ENCODE measurements around the gene QRICH1.

QRICH1 gene

GRCh38 chr3:48997714-48998637 lies 95.9 kb downstream of the QRICH1 start:
- DNase-seq (ENCODE audit: low read depth in 2 of 2) = no peak

- DNase-seq (ENCODE audit: low read depth in 2 of 2) = no peak
Observed at GRCh38 chr3:48997102-48997635, 96.7 kb downstream of the QRICH1 start.

GRCh38 chr3:48996640-48997039 lies 97.2 kb downstream of the QRICH1 start:
- no peak for DNase-seq (ENCODE audit: low read depth in 2 of 2)

- DNase-seq (ENCODE audit: low read depth in 2 of 2) = no peak
Observed at GRCh38 chr3:48993834-48994233, 100.0 kb downstream of the QRICH1 start.

GRCh38 chr3:48991851-48992545 lies 101.9 kb downstream of the QRICH1 start:
- DNase-seq (ENCODE audit: low read depth in 2 of 2) = no peak

GRCh38 chr3:48990636-48991469 lies 103.0 kb downstream of the QRICH1 start:
- DNase-seq (ENCODE audit: low read depth in 2 of 2) = peak in 1 of 2 donors; percentile 21

GRCh38 chr3:48989796-48990635 lies 103.9 kb downstream of the QRICH1 start, which contains the start of gene P4HTM:
Gene P4HTM, plus strand, starts transcription at chr3:48990241. Its CDS starts 16 bp downstream, at chr3:48990257.
- DNase-seq (ENCODE audit: low read depth in 2 of 2) = peak; percentile 79 to 83

- DNase-seq (ENCODE audit: low read depth in 2 of 2) = no peak
Observed at GRCh38 chr3:48989126-48989795, 104.6 kb downstream of the QRICH1 start.

- DNase-seq (ENCODE audit: low read depth in 2 of 2) = no peak
Observed at GRCh38 chr3:48985831-48986376, 108.0 kb downstream of the QRICH1 start.

- no peak for DNase-seq (ENCODE audit: low read depth in 2 of 2)
Observed at GRCh38 chr3:48984663-48985062, 109.2 kb downstream of the QRICH1 start.

- no peak for DNase-seq (ENCODE audit: low read depth in 2 of 2)
Observed at GRCh38 chr3:48983096-48983495, 110.8 kb downstream of the QRICH1 start.

GRCh38 chr3:48982686-48983085 lies 111.2 kb downstream of the QRICH1 start:
- no peak for DNase-seq (ENCODE audit: low read depth in 2 of 2)

- DNase-seq (ENCODE audit: low read depth in 2 of 2) = no peak
Observed at GRCh38 chr3:48982016-48982415, 111.9 kb downstream of the QRICH1 start.

- DNase-seq (ENCODE audit: low read depth in 2 of 2) = no peak
Observed at GRCh38 chr3:48980295-48980694, 113.6 kb downstream of the QRICH1 start.

Data from stimulated activated CD8-positive, alpha-beta memory T cell treated with anti-CD3 and anti-CD28 coated beads, Interleukin-7, amount 100 ng/mL, for 4 hours (primary cell).